ENCODE results near the gene JARID2.

Gene JARID2

DNA sequence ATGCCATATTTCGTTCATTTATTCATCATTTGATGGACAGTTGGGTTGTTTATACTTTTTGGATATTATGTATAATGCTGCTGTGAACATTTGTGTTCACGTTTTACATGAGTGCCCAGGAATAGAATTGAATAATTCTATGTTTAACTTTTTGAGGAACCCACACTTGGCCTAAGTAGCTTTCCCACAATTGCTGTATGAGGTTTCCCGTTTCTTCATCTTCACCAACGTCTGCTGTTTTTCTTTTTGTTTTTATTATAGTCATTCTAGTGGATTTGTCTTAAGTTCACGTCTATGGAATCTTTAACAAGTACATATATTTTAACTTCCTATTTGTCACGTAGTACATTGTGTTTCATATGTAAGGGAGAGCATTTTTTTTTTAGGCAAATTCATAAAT lies 110.3 kb downstream of the JARID2 start:
- ChIA-PET POLR2A (no interaction called here), CTCF (no interaction called here)
- Histone ChIP-seq H3K27me3 (replicated peaks in 2 of 5; ENCODE audit: control insufficient read depth in 4 of 5, insufficient read depth in 5 of 5, low read length in 4 of 5) (no peaks in the 10 kb centered on the region), H3K27ac (ENCODE audit: insufficient read depth in 1 of 2, low read depth in 1 of 2, low read length in 2 of 2, poor library complexity in 1 of 2, severe bottlenecking in 2 of 2) (no peak overlapping the region), H3K4me1 (ENCODE audit: control extremely low read depth in 1 of 4, control insufficient read depth in 4 of 4, insufficient read depth in 4 of 4, low read length in 3 of 4) (peaks cover 26 to 86% (median 69%) of the 10 kb centered on the region in 4 experiments), H3K36me3 (ENCODE audit: control insufficient read depth in 4 of 4, insufficient read depth in 4 of 4, low read length in 3 of 4) (peaks cover 0 to 1% (median 0%) of the 10 kb centered on the region in 4 experiments), H3K9me3 (ENCODE audit: control extremely low read depth in 1 of 5, control insufficient read depth in 4 of 5, insufficient read depth in 2 of 5, low read depth in 1 of 5, low read length in 4 of 5) (no peaks in the 10 kb centered on the region), H3K4me3 (ENCODE audit: control insufficient read depth in 1 of 7, extremely low read depth in 1 of 7, insufficient read depth in 4 of 7, low read depth in 2 of 7, low read length in 6 of 7) (peak overlapping the region in 4 of 7 experiments; percentile 11 to 41 (median 24))
- WGBS (ENCODE audit: insufficient coverage), result 83% methylated on average over 1 of the region's 6 CpGs
- DNase-seq, result peak in 2 of 3 donors; percentile 49 to 53

DNA sequence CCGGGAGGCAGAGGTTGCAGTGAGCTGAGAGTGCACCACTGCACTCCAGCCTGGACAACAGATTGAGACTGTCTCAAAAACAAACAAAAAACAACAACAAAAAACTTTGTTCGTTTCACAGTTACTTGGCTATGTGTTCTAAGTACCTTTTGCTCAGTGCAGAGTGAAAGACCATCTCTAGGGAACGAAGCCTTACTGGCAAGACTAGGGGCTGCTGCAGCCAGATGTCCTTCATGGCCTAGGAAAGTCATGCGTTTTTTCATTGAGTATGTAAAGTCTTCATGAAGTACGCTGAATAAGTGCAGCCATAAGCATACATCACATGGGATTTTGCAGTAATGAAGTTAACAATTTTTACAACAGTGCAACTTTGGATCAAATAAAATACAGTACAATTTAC lies 111.1 kb downstream of the JARID2 start:
- 84% methylated on average over 4 of the region's 5 CpGs for WGBS (ENCODE audit: insufficient coverage)
- Histone ChIP-seq H3K27me3 (replicated peaks in 2 of 5; ENCODE audit: control insufficient read depth in 4 of 5, insufficient read depth in 5 of 5, low read length in 4 of 5) (no peaks in the 10 kb centered on the region), H3K4me1 (ENCODE audit: control extremely low read depth in 1 of 4, control insufficient read depth in 4 of 4, insufficient read depth in 4 of 4, low read length in 3 of 4) (peaks cover 22 to 82% (median 63%) of the 10 kb centered on the region in 4 experiments), H3K36me3 (ENCODE audit: control insufficient read depth in 4 of 4, insufficient read depth in 4 of 4, low read length in 3 of 4) (peaks cover 0 to 5% (median 0%) of the 10 kb centered on the region in 4 experiments), H3K27ac (ENCODE audit: insufficient read depth in 1 of 2, low read depth in 1 of 2, low read length in 2 of 2, poor library complexity in 1 of 2, severe bottlenecking in 2 of 2) (no peak overlapping the region), H3K4me3 (ENCODE audit: control insufficient read depth in 1 of 7, extremely low read depth in 1 of 7, insufficient read depth in 4 of 7, low read depth in 2 of 7, low read length in 6 of 7) (no peak overlapping the region), H3K9me3 (ENCODE audit: control extremely low read depth in 1 of 5, control insufficient read depth in 4 of 5, insufficient read depth in 2 of 5, low read depth in 1 of 5, low read length in 4 of 5) (no peaks in the 10 kb centered on the region)
- CTCF ChIA-PET, result interaction anchor here (0.6 kb wide), 1 partner anchor 75 kb away, joined by 4 read pairs; no protein-coding TSS in a partner anchor
- POLR2A ChIA-PET, result no interaction called here
- DNase-seq, result no peak

- no peaks in the 10 kb centered on the region for H3K27me3 ChIP-seq (replicated peaks in 2 of 5; ENCODE audit: control insufficient read depth in 4 of 5, insufficient read depth in 5 of 5, low read length in 4 of 5)
- POLR2A ChIA-PET, result no interaction called here
- CTCF ChIA-PET, result interaction anchor here (2.0 kb wide), 1 partner anchor 9 kb away, joined by 8 read pairs; no protein-coding TSS in a partner anchor
- peaks cover 0 to 5% (median 0%) of the 10 kb centered on the region in 4 experiments for H3K36me3 ChIP-seq (ENCODE audit: control insufficient read depth in 4 of 4, insufficient read depth in 4 of 4, low read length in 3 of 4)
- 73% methylated on average over 2 of the region's 5 CpGs for WGBS (ENCODE audit: insufficient coverage)
- peaks cover 15 to 79% (median 60%) of the 10 kb centered on the region in 4 experiments for H3K4me1 ChIP-seq (ENCODE audit: control extremely low read depth in 1 of 4, control insufficient read depth in 4 of 4, insufficient read depth in 4 of 4, low read length in 3 of 4)
- H3K9me3 ChIP-seq (ENCODE audit: control extremely low read depth in 1 of 5, control insufficient read depth in 4 of 5, insufficient read depth in 2 of 5, low read depth in 1 of 5, low read length in 4 of 5), result no peaks in the 10 kb centered on the region
- H3K27ac ChIP-seq (ENCODE audit: insufficient read depth in 1 of 2, low read depth in 1 of 2, low read length in 2 of 2, poor library complexity in 1 of 2, severe bottlenecking in 2 of 2), result no peak overlapping the region
- H3K4me3 ChIP-seq (ENCODE audit: control insufficient read depth in 1 of 7, extremely low read depth in 1 of 7, insufficient read depth in 4 of 7, low read depth in 2 of 7, low read length in 6 of 7), result no peak overlapping the region
- DNase-seq, result no peak
These were observed 111.9 kb downstream of the JARID2 start for GRCh38 chr6:15357782-15358181.

GRCh38 chr6:15358579-15359327 lies 112.9 kb downstream of the JARID2 start:
- Histone ChIP-seq H3K36me3 (ENCODE audit: control insufficient read depth in 4 of 4, insufficient read depth in 4 of 4, low read length in 3 of 4) (peaks cover 0 to 5% (median 0%) of the 10 kb centered on the region in 4 experiments), H3K27ac (ENCODE audit: insufficient read depth in 1 of 2, low read depth in 1 of 2, low read length in 2 of 2, poor library complexity in 1 of 2, severe bottlenecking in 2 of 2) (no peak overlapping the region), H3K4me3 (ENCODE audit: control insufficient read depth in 1 of 7, extremely low read depth in 1 of 7, insufficient read depth in 4 of 7, low read depth in 2 of 7, low read length in 6 of 7) (no peak overlapping the region), H3K9me3 (ENCODE audit: control extremely low read depth in 1 of 5, control insufficient read depth in 4 of 5, insufficient read depth in 2 of 5, low read depth in 1 of 5, low read length in 4 of 5) (no peaks in the 10 kb centered on the region), H3K27me3 (replicated peaks in 2 of 5; ENCODE audit: control insufficient read depth in 4 of 5, insufficient read depth in 5 of 5, low read length in 4 of 5) (no peaks in the 10 kb centered on the region), H3K4me1 (ENCODE audit: control extremely low read depth in 1 of 4, control insufficient read depth in 4 of 4, insufficient read depth in 4 of 4, low read length in 3 of 4) (peaks cover 15 to 82% (median 64%) of the 10 kb centered on the region in 4 experiments)
- ChIA-PET CTCF (interaction anchor here (1.2 to 2.0 kb wide), 3 partner anchors 9 to 20 kb away, joined by 3 to 8 read pairs (median 5); no protein-coding TSS in a partner anchor), POLR2A (interaction anchor here (0.6 kb wide), 1 partner anchor 23 kb away, joined by 3 read pairs; no protein-coding TSS in a partner anchor)
- WGBS (ENCODE audit: insufficient coverage), result 76% methylated on average over 6 of the region's 9 CpGs
- peak in 2 of 3 donors; percentile 47 to 55 for DNase-seq

DNA sequence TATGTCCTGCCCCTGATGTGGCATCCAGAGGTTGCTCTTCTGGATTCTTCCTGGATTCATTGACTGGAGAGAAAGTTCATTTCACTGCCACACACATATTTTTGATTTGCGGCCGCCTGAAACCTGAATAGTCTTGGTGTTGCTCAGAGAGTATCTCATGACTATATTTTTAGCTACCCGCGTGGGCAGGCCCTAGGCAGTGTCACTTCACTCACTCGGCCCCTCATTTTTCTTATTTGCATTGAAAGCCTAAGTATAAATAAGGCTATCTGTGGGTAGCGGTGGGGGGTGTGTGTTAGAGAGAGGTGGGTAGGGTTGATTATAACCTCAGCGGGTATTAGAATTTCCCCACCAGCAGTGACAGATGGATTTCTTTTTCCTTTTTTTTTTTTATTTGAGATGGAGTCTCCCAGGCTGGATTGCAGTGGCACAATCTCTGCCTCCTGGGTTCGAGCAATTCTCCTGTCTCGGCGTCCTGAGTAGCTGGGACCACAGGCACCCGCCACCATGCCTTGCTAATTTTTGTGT lies 113.5 kb downstream of the JARID2 start:
- POLR2A ChIA-PET, result interaction anchor here (0.6 kb wide), 1 partner anchor 23 kb away, joined by 3 read pairs; no protein-coding TSS in a partner anchor
- Histone ChIP-seq H3K4me3 (ENCODE audit: control insufficient read depth in 1 of 7, extremely low read depth in 1 of 7, insufficient read depth in 4 of 7, low read depth in 2 of 7, low read length in 6 of 7) (no peak overlapping the region), H3K9me3 (ENCODE audit: control extremely low read depth in 1 of 5, control insufficient read depth in 4 of 5, insufficient read depth in 2 of 5, low read depth in 1 of 5, low read length in 4 of 5) (no peaks in the 10 kb centered on the region), H3K27ac (ENCODE audit: insufficient read depth in 1 of 2, low read depth in 1 of 2, low read length in 2 of 2, poor library complexity in 1 of 2, severe bottlenecking in 2 of 2) (no peak overlapping the region), H3K27me3 (replicated peaks in 2 of 5; ENCODE audit: control insufficient read depth in 4 of 5, insufficient read depth in 5 of 5, low read length in 4 of 5) (no peaks in the 10 kb centered on the region), H3K4me1 (ENCODE audit: control extremely low read depth in 1 of 4, control insufficient read depth in 4 of 4, insufficient read depth in 4 of 4, low read length in 3 of 4) (peaks cover 17 to 82% (median 67%) of the 10 kb centered on the region in 4 experiments), H3K36me3 (ENCODE audit: control insufficient read depth in 4 of 4, insufficient read depth in 4 of 4, low read length in 3 of 4) (peaks cover 0 to 5% (median 0%) of the 10 kb centered on the region in 4 experiments)
- 86% methylated on average over 4 of the region's 11 CpGs for WGBS (ENCODE audit: insufficient coverage)
- DNase-seq, result no peak
- CTCF ChIA-PET, result interaction anchor here (1.2 to 2.0 kb wide), 3 partner anchors 10 to 21 kb away, joined by 3 to 8 read pairs (median 5); no protein-coding TSS in a partner anchor

GRCh38 chr6:15360300-15360699 lies 114.4 kb downstream of the JARID2 start:
- H3K27ac ChIP-seq (ENCODE audit: insufficient read depth in 1 of 2, low read depth in 1 of 2, low read length in 2 of 2, poor library complexity in 1 of 2, severe bottlenecking in 2 of 2), result no peak overlapping the region
- H3K36me3 ChIP-seq (ENCODE audit: control insufficient read depth in 4 of 4, insufficient read depth in 4 of 4, low read length in 3 of 4), result peaks cover 0 to 5% (median 0%) of the 10 kb centered on the region in 4 experiments
- no peak for DNase-seq
- ChIA-PET CTCF (interaction anchor here (1.2 kb wide), 1 partner anchor 10 kb away, joined by 3 read pairs; no protein-coding TSS in a partner anchor), POLR2A (no interaction called here)
- no peaks in the 10 kb centered on the region for H3K27me3 ChIP-seq (replicated peaks in 2 of 5; ENCODE audit: control insufficient read depth in 4 of 5, insufficient read depth in 5 of 5, low read length in 4 of 5)
- H3K9me3 ChIP-seq (ENCODE audit: control extremely low read depth in 1 of 5, control insufficient read depth in 4 of 5, insufficient read depth in 2 of 5, low read depth in 1 of 5, low read length in 4 of 5), result no peaks in the 10 kb centered on the region
- no peak overlapping the region for H3K4me3 ChIP-seq (ENCODE audit: control insufficient read depth in 1 of 7, extremely low read depth in 1 of 7, insufficient read depth in 4 of 7, low read depth in 2 of 7, low read length in 6 of 7)
- WGBS (ENCODE audit: insufficient coverage), result 99% methylated on average over 6 of the region's 9 CpGs
- H3K4me1 ChIP-seq (ENCODE audit: control extremely low read depth in 1 of 4, control insufficient read depth in 4 of 4, insufficient read depth in 4 of 4, low read length in 3 of 4), result peaks cover 19 to 85% (median 71%) of the 10 kb centered on the region in 4 experiments

All from common myeloid progenitor, CD34-positive (primary cell).